ENCODE results near the gene CDKN2D. TPM values are rescaled to one million over a fixed set of nuclear protein-coding genes. Genes with fewer than 3 reads are reported as not detected.
A peak's percentile ranks its signal among the peaks of the same experiment; 100 is the strongest.

The CDKN2D gene
- total and polyA plus RNA-seq, 2 of the 13 experiments (the other 11 are each of a cell fraction or from before 2014, with no cell fraction given), result 5.4 to 8.6 TPM

DNA sequence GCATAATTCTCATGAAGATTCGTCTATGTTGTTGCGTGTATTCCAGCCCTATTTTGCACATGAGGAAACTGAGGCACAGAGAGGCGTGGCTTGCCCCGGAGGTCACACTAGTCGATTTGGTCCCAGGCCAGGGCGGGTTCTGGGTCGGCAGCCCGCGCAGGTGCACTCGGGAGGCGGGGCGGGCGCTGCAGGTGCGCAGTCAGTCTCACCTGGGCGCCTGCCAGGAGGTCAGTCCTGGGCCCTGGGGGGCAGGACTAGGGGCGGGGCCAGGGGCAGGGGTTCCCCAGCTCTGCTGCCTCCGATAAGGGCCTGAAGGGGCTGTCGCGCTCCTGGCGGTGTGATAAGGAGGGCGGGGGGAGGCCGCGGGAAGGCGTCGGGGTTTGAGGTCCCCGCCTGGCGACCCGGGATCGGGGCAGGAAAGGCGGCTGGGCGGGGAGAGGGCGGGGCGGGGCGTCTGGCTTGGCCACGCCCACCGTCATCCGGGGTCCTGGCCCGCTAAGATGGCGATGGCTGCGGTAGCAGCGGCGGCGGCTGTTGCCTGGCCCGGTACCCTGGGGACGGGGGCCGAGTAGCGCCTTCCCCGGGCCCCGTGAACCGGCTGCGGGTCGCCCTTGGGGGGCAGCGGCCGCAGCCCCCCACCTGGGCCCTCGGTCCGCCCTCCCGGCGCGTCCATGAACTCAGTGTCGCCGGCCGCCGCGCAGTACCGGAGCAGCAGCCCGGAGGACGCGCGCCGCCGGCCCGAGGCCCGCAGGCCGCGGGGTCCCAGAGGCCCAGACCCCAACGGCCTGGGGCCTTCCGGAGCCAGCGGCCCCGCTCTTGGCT is 25.1 kb downstream of the CDKN2D start, which contains the start of gene ATG4D (continued):
- no peak for TF ChIP-seq JUNB (CRISPR knock-in tag; IDR thresholded peaks at IDR 0.05; ENCODE audit: borderline replicate concordance)
- peak; percentile 24; the same call in 1 of the 2 replicates for TF ChIP-seq RAD21 (CRISPR knock-in tag; IDR thresholded peaks at IDR 0.05)
- TF ChIP-seq EZH2 (conservative IDR thresholded peaks at IDR 0.05; ENCODE audit: low read depth, low read length), result no peak
- no peak for TF ChIP-seq ZNF703 (CRISPR knock-in tag; IDR thresholded peaks at IDR 0.05; ENCODE audit: borderline replicate concordance)
- TF ChIP-seq, protein P1, sequence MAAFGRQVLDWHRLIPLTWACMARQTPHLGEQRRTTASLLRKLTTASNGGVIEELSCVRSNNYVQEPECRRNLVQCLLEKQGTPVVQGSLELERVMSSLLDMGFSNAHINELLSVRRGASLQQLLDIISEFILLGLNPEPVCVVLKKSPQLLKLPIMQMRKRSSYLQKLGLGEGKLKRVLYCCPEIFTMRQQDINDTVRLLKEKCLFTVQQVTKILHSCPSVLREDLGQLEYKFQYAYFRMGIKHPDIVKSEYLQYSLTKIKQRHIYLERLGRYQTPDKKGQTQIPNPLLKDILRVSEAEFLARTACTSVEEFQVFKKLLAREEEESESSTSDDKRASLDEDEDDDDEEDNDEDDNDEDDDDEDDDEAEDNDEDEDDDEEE (CRISPR knock-in tag; IDR thresholded peaks at IDR 0.05), result no peak
- TF ChIP-seq ZC3H13 (CRISPR knock-in tag; IDR thresholded peaks at IDR 0.05), result peak; percentile 60; the same call in 1 of the 2 replicates
- TF ChIP-seq, protein P2, sequence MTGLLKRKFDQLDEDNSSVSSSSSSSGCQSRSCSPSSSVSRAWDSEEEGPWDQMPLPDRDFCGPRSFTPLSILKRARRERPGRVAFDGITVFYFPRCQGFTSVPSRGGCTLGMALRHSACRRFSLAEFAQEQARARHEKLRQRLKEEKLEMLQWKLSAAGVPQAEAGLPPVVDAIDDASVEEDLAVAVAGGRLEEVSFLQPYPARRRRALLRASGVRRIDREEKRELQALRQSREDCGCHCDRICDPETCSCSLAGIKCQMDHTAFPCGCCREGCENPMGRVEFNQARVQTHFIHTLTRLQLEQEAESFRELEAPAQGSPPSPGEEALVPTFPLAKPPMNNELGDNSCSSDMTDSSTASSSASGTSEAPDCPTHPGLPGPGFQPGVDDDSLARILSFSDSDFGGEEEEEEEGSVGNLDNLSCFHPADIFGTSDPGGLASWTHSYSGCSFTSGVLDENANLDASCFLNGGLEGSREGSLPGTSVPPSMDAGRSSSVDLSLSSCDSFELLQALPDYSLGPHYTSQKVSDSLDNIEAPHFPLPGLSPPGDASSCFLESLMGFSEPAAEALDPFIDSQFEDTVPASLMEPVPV (CRISPR knock-in tag; IDR thresholded peaks at IDR 0.05), result no peak
- TF ChIP-seq ZNF562 (CRISPR knock-in tag; IDR thresholded peaks at IDR 0.05; ENCODE audit: borderline replicate concordance), result no peak
- no peak for TF ChIP-seq SYNCRIP (IDR thresholded peaks at IDR 0.05; ENCODE audit: insufficient read depth, low read depth, low read length)
- TF ChIP-seq, protein P3, sequence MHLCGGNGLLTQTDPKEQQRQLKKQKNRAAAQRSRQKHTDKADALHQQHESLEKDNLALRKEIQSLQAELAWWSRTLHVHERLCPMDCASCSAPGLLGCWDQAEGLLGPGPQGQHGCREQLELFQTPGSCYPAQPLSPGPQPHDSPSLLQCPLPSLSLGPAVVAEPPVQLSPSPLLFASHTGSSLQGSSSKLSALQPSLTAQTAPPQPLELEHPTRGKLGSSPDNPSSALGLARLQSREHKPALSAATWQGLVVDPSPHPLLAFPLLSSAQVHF (CRISPR knock-in tag; IDR thresholded peaks at IDR 0.05), result no peak
- peak; percentile 74 for TF ChIP-seq SP4 (CRISPR knock-in tag; IDR thresholded peaks at IDR 0.05)
- TF ChIP-seq, protein P4, sequence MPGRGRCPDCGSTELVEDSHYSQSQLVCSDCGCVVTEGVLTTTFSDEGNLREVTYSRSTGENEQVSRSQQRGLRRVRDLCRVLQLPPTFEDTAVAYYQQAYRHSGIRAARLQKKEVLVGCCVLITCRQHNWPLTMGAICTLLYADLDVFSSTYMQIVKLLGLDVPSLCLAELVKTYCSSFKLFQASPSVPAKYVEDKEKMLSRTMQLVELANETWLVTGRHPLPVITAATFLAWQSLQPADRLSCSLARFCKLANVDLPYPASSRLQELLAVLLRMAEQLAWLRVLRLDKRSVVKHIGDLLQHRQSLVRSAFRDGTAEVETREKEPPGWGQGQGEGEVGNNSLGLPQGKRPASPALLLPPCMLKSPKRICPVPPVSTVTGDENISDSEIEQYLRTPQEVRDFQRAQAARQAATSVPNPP (CRISPR knock-in tag; IDR thresholded peaks at IDR 0.05), result no peak
- 0 out of 2 replicates have a peak, but pooled peaks have one; percentile 6 for TF ChIP-seq MXD4 (CRISPR knock-in tag; IDR thresholded peaks at IDR 0.05)
- 0 out of 2 replicates have a peak, but pooled peaks have one; percentile 24 for TF ChIP-seq SALL1 (CRISPR knock-in tag; IDR thresholded peaks at IDR 0.05)
- no peak for TF ChIP-seq SOX13 (IDR thresholded peaks at IDR 0.05)
- TF ChIP-seq SOX13 (CRISPR knock-in tag; conservative IDR thresholded peaks at IDR 0.05 in 1 of 2, IDR thresholded peaks at IDR 0.05 in 1 of 2), result no peak
- TF ChIP-seq ZNF33A (CRISPR knock-in tag; IDR thresholded peaks at IDR 0.05; ENCODE audit: borderline replicate concordance), result no peak
- no peak for TF ChIP-seq SNRNP70 (IDR thresholded peaks at IDR 0.05; ENCODE audit: low read depth, low read length)
- no peak; the same call in 1 of the 2 replicates for TF ChIP-seq NKX3-1 (CRISPR knock-in tag; IDR thresholded peaks at IDR 0.05)
- TF ChIP-seq ZKSCAN8 (CRISPR knock-in tag; IDR thresholded peaks at IDR 0.05; ENCODE audit: borderline replicate concordance), result no peak
- TF ChIP-seq POGZ (CRISPR knock-in tag; IDR thresholded peaks at IDR 0.05), result no peak
- no peak for TF ChIP-seq ZNF660 (CRISPR knock-in tag; IDR thresholded peaks at IDR 0.05; ENCODE audit: borderline replicate concordance, low read depth)
- TF ChIP-seq ZBTB7B (CRISPR knock-in tag; IDR thresholded peaks at IDR 0.05), result no peak
- TF ChIP-seq BCL6 (CRISPR knock-in tag; IDR thresholded peaks at IDR 0.05), result no peak
- no peak for TF ChIP-seq ONECUT2 (CRISPR knock-in tag; IDR thresholded peaks at IDR 0.05)
- TF ChIP-seq, protein P5, sequence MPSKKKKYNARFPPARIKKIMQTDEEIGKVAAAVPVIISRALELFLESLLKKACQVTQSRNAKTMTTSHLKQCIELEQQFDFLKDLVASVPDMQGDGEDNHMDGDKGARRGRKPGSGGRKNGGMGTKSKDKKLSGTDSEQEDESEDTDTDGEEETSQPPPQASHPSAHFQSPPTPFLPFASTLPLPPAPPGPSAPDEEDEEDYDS (CRISPR knock-in tag; IDR thresholded peaks at IDR 0.05), result 0 out of 2 replicates have a peak, but pooled peaks have one; percentile 65

Data from HepG2 (cell line).